Sciatic nerve (tissue), 2 donors: ENCODE results near the gene AGTRAP. TPM values are rescaled to one million over a fixed set of nuclear protein-coding genes. Genes with fewer than 3 reads are reported as not detected.
A peak's percentile ranks its signal among the peaks of the same experiment; 100 is the strongest.

Experiments used
- ATAC-seq: fragments of 200-7000 bp; cut with Tn5 transposase; one replicate; pipeline ENCODE4 v1.9.1; 2020; ENCODE audit warnings: mild to moderate bottlenecking, moderate library complexity
- DNase-seq: peaks from one replicate; pipeline ENCODE4 v3.0.0-alpha.2; 2020; ENCODE audit warnings: low spot score
- intact Hi-C: fragments of 100-400 bp; cut with DNase I; formaldehyde crosslinking; loops from one replicate; pipeline ENCODE4 v1.14.2; 2022
- total RNA-seq: library from RNA; stranded (reverse); fragmentation: NEBNext Ultra II Directional; extraction: Animal tissue kit (Norgen Biotek cat#: 25700); gene quantifications from one replicate; pipeline ENCODE4 v1.2.1, GENCODE V29; 2021
- donor health status: DM: no; HTN: no; CAD: no.
- donor health status: DM: no; HTN: no; CAD: no.

The AGTRAP gene
- total RNA-seq, 1 donor from 2014 or later = 32.8 TPM

DNA sequence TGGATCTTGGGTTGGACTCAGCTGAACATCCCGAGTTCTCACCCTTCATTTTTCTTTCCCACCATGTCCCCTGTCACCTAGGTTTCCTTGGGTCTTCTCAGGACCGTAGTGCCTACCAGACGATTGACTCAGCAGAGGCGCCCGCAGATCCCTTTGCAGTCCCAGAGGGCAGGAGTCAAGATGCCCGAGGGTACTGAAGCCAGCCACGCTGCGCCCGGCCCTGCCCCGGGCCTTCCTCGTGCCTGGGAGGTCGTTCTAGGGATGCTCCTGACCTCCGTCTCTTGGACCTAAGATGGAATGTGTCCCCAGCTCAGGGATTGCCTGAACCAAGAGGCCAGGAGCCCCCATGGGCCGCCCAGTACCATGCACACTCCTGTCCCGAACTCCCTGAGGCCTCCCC lies 14.1 kb downstream of the AGTRAP start:
- ATAC-seq (no peak), DNase-seq (no peak)
- intact Hi-C loops = no loop called here

DNA sequence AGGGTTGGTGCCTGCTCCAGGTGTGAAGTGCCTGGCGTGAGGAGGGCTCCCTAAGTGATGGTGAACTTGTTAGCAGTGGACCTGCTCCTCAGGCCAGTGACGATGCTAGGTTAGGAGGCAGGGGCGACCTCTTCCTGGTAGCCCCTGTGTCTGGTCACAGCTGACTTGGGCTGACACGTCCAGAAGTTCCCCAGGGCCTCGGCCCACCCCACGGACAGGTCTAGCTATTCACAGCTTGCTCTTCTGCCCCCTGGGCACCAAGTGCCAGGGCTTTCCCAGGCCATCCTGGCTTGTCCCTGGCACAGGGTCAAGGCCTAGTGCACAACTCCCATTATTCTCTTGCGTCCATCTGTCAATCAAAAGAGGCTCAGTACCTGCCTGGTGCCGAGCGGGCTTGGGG lies 15.2 kb downstream of the AGTRAP start:
- DNase-seq (no peak), ATAC-seq (no peak)
- intact Hi-C loops = no loop called here

DNA sequence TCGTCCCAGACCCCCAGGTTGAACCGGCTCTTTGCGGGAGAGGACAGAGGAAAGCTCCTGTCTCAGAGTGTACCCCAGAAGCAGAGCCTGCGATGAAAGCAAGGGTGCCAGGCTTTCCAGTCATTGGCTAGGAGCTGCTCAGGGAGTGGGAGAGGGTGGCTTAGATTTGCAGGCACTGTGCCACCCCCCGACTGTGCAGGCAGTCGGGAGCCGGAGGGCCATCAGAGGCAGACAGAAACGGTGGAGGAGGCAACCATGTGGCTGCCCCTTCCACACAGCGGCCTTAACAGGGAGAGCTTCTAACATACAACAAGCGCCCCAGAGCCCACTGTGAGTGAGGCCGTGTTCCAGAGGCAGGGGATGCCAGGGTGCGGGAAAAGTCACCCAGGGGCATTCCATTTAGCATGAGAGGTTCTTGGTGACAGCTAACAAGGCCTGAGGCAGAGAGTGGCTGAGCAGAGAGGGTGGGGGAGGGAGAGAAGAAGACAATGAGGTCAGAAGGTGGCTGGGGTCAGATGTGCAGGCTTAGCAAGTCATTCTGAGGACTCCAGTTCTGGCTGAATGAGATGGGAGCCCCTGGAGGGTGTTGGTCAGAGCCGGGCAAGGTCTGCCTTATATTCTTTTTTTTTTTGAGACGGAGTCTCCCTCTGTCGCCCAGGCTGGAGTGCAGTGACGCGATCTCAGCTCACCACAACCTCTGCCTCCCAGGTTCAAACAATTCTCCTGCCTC lies 16.6 kb downstream of the AGTRAP start:
- intact Hi-C loops = no loop called here
- DNase-seq (no peak), ATAC-seq (no peak)

DNA sequence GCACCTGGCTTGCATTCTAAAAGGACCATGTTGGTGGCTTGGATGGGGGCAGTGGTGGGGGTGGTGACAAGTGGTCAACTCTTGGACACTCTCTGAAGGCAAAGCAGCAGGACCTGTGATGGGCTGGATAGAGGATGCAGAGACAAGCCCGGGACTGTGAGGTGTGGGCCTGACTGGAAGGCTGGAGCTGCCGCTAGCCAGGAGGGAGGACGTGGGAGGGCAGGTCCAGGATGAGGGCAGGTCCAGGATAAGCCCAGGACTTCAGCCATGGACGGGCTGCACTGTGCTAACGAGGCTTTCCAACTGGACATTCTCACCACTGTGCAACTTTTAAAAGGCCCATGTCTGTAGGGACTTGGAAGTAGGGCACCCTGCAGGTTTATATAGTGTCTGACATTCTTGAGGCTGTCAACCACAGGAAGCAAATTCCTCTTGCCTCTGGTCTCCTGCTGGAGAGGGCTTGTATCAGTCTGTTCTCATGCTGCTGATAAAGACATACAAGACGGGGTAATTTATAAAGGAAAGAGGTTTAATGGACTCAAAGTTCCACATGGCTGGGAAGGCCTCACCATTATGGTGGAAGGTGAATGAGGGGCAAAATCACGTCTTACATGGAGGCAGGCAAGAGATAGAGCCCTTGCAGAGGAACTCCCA lies 17.7 kb downstream of the AGTRAP start:
- intact Hi-C loops = no loop called here
- DNase-seq (no peak), ATAC-seq (no peak)

DNA sequence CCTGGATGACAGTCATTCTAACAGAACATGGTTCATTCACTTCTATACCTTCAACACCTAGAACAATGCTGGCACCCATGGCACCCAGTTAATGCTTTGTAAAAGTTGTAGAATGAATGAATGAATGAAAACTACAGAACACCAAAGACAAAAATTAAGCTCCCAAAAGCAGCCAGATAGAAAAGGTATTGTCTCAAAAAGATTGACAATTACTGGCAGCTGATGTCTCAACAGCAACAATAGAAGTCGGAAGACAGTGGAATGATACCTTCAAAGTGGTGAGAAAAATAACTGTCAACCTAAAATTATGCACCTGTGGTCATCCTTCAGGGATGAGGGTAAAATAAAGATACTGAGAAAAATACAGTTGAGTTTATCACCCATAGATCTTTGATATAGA lies 21.1 kb downstream of the AGTRAP start:
- no peak for ATAC-seq

DNA sequence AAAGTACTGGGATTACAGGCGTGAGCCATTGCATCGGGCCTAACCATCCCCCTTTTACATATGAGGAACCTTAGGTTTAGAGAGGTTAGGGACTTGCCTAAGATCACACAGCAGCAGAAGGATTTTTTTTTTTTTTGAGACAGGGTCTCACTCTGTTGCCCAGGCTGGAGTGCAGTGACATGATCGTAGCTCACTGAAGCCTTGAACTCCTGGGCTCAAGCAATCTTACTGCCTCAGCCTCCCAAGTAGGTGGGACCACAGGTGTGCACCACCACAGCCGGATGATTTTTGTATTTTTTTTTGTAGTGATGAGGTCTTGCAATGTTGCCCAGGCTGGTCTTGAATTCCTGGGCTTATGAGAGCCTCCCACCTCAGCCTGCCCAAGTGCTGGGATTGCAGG lies 23.9 kb downstream of the AGTRAP start:
- ATAC-seq (no peak), DNase-seq (no peak)
- intact Hi-C loops = no loop called here

More for the DNA sequence above, 21.1 kb downstream of the AGTRAP start:
- no peak for DNase-seq
- intact Hi-C loops = no loop called here

DNA sequence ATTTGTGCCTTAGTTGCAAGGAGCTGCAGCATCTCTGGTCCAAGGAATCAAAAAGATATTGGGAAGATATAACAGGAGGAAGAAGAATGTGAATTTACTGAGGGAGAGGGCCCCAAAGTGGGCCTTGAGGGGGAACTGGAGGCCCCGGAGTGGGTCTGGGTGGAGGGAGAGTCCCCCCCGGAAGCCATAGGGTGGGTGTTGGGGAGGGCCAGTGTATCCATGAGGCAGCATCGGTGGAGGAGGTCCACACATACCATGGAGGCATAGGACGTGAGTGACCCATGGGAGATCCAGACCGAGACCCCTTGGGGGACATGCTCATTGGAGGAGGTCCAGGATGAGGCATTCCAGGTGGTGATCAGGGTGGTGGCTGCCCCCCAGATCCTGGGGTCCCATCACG lies 25.3 kb downstream of the AGTRAP start:
- no peak for ATAC-seq

DNA sequence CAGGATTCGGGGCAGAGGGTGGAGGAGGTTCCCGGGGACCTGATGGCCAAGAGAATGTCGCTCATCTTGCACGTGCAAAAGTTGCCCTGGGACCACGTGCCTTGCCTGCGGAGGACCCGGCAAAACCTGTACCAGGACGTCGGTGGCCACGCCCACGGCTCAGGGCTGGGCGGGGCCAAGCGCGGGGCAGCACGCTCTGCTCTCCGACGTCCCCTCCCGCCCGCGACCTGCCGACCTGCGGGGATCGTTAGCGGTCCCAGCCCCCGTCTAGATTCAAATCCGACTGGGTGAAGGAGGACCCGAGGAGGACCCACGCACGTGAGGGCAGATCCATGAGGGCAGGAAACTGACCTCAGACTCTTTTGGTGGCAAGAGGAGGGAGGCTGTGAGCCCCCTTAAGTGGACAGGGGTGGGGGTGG lies 26.1 kb downstream of the AGTRAP start, which contains the start of gene C1orf167:
C1orf167 (plus strand) TSS at position 206 of the 419 bp plus-strand sequence. CDS start 2,208 bp downstream, outside the sequence.
- DNase-seq (no peak), ATAC-seq (peak; percentile 43)
- intact Hi-C loops = no loop called here

More for the DNA sequence above, 25.3 kb downstream of the AGTRAP start:
- no peak for DNase-seq
- intact Hi-C loops = no loop called here

DNA sequence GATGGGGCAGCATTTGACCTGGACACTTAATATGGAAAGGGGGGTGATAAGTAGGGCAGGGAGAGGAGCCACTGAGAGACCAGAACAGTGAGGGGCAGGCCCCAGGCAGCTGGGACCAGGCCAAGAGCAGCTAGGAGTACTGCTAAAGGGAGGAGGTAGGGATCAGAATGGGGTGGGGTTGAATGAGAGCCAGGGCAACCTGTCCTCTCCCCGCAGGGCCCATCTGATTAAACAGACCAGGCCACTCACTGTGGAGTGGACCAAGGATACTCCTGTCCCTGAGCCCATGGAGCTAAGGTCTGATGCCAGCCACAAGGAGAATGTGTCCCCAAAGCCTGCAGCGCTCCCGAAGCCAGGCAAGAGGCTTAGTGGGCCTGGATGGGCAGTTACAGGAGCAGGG lies 28.2 kb downstream of the AGTRAP start:
- intact Hi-C loops = no loop called here
- ATAC-seq = no peak
- DNase-seq = no peak

DNA sequence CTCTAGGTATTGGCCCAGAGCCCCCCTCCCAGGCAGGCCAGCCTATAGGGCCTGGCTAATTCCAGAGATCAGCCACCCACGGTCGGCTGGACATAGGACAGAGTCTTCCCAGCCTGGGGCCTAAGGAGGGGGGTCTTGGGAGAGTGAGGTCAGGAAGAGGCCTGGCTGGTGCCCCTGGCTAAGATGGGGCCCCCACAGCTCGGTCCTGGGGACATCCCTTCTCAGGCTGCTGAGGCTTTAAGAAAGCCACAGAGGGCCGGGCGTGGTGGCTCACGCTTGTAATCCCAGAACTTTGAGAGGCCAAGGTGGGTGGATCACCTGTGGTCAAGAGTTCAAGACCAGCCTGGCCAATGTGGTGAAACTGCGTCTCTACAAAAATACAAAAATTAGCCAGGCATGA lies 28.6 kb downstream of the AGTRAP start:
- DNase-seq (no peak), ATAC-seq (no peak)
- intact Hi-C loops = no loop called here

DNA sequence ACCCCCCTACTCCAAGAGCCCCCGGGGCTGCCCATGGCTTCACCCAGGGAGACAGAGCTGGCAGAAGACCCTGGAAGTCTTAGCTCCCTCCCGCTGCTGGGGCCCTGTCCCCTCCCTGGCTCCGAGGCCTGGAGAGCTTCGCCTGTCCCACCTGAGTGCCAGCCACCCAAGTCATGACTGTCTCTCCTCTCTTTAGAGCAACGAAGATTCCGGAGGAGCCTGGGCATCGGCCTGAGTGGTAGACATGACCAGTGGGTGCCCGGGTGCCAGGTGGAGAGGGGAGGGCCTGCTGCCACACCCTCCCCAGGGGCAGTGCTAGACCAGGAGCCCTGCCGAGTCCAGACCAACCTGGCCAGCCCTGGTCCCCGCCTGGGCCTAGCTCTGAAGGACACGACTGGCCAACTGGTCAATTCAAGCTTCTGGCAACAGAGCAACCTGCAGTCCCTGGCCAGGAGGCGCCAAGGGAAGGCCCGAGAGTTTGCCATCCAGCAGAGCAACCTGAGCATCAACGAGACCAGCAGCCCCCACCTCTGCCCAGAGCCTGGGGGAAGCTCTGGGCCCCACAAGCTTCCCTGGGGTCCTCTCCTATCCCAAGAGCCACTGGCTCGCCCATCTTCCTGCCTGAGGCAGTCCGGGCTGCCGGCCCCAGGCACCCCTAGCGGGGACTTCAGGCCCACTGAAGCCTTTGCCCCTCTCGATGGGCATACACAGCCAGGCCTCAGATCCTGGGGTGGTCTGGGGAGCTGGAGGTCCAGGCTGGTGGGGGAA lies 29.9 kb downstream of the AGTRAP start:
- no peak for ATAC-seq
- intact Hi-C loops = no loop called here
- DNase-seq = no peak

DNA sequence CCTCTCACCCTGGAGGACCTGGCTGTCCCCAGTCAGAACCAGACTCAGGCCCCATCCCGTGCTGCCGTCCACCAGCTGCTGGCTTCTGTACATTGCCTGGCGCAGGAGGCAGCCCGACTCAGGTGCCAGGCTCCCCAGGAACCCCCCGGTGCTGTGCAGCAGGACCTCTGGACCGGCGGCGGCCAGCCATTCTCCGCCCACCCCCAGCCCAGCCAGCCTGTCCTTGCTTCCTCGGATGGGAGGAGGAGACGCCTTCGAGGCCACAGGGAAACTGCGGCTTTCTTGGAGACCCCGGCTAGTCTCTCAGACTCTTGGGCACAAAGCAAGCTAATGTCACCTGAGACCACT lies 30.5 kb downstream of the AGTRAP start:
- intact Hi-C loops = no loop called here
- DNase-seq = no peak
- ATAC-seq = no peak

DNA sequence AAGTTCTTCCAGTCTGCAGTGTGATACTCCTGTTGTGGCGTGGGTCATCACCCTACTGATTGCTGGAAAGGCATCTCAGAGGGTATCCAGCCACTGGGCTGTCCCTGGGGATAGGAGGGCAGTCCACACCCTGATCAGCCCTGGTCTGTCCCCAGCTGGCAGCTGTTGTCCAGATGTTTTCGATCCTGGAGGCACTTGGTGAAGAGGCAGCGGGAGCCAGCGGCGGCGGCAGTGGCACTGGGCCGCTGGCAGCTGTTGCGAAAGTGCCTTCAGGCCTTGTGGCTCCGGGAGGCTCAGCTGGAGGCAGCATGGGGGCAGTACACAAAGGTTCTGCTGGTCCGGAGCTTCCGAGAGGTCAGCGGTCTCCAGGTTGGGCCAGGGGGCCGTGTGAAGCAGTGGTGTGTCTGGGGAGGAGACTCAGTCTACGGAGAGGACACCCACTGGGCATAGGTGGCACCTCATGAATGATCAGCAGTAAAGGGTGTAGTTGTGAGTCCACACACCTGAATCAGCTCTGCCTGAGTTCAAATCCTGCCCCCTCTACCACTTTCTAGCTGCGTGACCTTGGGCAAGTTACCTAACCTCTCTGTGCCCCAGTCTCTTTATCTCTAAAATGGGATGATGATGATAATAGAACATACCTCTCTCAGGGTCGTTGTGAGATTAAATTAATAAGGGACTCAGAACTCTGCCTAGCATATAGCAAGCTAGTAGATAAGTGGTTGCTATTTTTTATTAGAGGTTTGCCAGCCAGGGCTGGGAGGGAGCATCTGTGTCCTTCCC lies 32.2 kb downstream of the AGTRAP start:
- intact Hi-C loops = no loop called here
- no peak for ATAC-seq
- no peak for DNase-seq

DNA sequence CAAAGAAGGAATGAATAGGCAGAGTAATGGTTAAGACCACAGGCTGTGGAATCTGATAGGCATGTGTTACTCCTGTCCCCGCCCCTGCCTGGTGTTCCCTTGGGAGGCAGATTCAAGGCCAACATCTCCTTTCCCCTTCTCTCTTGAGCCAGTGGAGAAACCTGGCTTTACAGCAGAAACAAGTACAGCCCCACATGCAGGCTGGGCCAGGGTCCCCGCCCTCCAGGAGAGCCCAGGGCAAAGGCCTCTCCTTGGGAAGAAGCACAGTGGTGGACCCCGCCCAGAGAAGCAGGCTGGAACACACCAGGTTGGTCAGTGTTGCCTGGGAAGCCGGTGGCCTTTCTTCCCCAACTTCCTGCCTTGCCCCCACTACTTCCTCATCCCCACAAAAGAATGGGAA lies 32.9 kb downstream of the AGTRAP start:
- intact Hi-C loops = no loop called here
- DNase-seq (no peak), ATAC-seq (no peak)

DNA sequence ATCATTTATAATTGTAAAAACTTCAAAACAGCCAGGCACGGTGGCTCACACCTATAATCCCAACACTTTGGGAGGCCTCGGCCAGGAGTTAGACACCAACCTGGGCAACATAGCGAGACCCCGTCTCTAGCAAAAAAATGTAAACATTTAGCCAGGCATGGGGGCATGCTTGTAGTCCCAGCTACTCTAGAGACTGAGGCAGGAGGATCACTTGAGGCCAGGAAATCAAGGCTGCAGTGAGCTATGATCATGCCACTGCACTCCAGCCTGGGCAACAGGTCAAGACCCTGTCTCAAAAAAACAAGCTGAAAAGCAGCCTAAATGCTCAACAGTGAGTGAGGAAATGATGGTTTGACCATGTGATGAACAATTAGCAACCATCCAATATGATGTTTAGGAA lies 33.3 kb downstream of the AGTRAP start:
- no peak for ATAC-seq
- intact Hi-C loops = no loop called here
- no peak for DNase-seq

DNA sequence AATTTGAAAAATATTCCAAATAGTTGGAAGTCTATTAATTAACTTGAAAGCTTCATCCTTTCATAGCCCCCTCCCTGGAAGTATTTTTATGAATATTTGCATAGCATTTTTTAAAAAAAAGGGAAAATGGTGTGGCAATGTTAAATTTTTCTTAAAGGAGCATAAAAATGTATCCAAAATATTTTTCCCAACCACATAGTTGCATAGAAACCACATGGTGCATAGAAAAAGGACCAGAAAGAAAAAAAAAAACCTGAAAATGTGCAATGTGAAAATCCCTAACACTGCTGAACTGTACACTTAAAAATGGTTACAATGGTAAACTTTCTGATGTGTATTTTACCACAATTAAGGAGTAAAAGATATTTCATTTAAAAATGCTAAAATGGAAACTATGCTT lies 34.1 kb downstream of the AGTRAP start:
- DNase-seq (no peak), ATAC-seq (no peak)
- intact Hi-C loops = no loop called here

DNA sequence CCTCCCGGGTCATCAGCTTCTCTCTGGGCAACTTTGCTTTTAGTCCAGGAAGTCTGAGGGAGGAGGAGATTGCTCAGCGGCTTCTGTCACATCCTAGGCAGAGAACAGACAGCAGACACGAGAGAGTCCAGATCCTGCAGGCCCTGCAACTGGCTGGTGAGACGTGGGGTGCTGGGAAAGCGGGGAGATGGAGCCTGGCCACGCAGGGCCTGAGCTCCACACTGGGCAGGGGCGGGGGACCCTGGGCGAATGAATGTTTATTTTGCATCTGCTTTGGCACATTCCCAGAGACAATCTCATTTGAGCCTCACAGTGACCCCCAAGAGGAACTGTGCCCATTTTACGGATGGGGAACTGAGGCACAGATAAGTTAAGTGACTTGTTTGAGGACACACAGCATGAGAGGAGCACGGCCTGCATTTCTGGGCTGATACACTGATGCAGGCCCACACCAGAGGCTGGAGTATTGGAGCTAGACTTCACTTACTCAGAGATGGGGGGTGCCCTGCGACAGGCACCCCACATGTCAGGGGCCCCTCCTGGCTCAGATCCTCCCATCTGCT lies 35.6 kb downstream of the AGTRAP start:
- intact Hi-C loops = no loop called here
- DNase-seq (no peak), ATAC-seq (no peak)

DNA sequence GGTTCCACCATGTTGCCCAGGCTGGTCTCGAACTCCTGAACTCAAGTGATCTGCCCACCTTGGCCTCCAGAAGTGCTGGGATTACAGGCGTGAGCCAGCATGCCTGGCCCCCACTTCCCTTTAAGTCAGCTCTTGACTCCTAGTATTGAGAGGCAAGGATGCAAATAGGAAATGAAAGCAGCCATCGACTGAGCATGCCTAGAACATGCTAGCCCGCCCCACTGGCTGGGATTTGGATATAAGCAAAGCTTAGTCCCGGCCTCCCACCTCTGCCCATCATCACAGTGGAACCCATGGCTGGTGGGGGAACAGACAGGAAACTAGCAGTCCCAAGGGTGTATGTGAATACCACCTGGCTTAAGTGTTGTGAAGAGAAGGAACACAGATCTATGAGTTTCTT lies 36.5 kb downstream of the AGTRAP start:
- ATAC-seq = no peak
- intact Hi-C loops = no loop called here
- no peak for DNase-seq

DNA sequence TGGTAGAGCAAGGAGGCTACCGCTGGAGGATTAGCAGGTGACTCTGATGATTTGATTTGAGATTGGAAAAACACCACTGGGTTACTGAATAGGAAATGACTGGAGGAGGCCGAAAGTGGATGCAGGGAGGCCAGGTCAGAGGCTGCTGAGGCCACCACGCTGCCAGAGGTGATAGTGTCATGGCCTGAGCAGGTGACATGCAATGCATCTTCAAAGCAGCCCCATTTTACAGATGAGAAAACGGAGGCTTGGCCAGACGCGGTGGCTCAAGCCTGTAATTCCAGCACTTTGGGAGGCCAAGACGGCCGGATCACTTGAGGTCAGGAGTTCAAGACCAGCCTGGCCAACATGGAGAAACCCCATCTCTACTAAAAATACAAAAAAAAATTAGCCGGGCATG lies 38.8 kb downstream of the AGTRAP start:
- ATAC-seq = no peak
- intact Hi-C loops = no loop called here
- no peak for DNase-seq
